HS-5 (cell line): Measurements from ENCODE around the gene PPP1R12A.

Experiments
- DNase-seq: peaks from one replicate; pipeline ENCODE4 v3.0.0-alpha.2; 2012; ENCODE audit warnings: low read depth

PPP1R12A gene

GRCh38 chr12:79935624-79936345, 888 bp upstream of the PPP1R12A start:
- no peak for DNase-seq

- DNase-seq = no peak
Measured at GRCh38 chr12:79934281-79935020, 446 bp downstream of the PPP1R12A start.

GRCh38 chr12:79933532-79934264, 1.2 kb downstream of the PPP1R12A start:
- no peak for DNase-seq

GRCh38 chr12:79933043-79933442, 1.9 kb downstream of the PPP1R12A start:
- no peak for DNase-seq

GRCh38 chr12:79932357-79932756, 2.5 kb downstream of the PPP1R12A start:
- no peak for DNase-seq

- DNase-seq = no peak
Measured at GRCh38 chr12:79929065-79929464, 5.8 kb downstream of the PPP1R12A start.

- DNase-seq = no peak
Measured at GRCh38 chr12:79927772-79928474, 7.0 kb downstream of the PPP1R12A start.

GRCh38 chr12:79926951-79927350, 7.9 kb downstream of the PPP1R12A start:
- no peak for DNase-seq

GRCh38 chr12:79925492-79925891, 9.4 kb downstream of the PPP1R12A start:
- no peak for DNase-seq

GRCh38 chr12:79921786-79922185, 13.1 kb downstream of the PPP1R12A start:
- no peak for DNase-seq

GRCh38 chr12:79920421-79921238, 14.3 kb downstream of the PPP1R12A start:
- no peak for DNase-seq

GRCh38 chr12:79919762-79920161, 15.1 kb downstream of the PPP1R12A start:
- no peak for DNase-seq

GRCh38 chr12:79916826-79917225, 18.1 kb downstream of the PPP1R12A start:
- DNase-seq = no peak

GRCh38 chr12:79911889-79912656, 22.8 kb downstream of the PPP1R12A start:
- DNase-seq = no peak

GRCh38 chr12:79908366-79908765, 26.5 kb downstream of the PPP1R12A start:
- no peak for DNase-seq

GRCh38 chr12:79901506-79901905, 33.4 kb downstream of the PPP1R12A start:
- DNase-seq = no peak

GRCh38 chr12:79900951-79901350, 33.9 kb downstream of the PPP1R12A start:
- DNase-seq = no peak

GRCh38 chr12:79900199-79900598, 34.7 kb downstream of the PPP1R12A start:
- no peak for DNase-seq

- DNase-seq = peak; percentile 99
Measured at GRCh38 chr12:79897617-79898016, 37.3 kb downstream of the PPP1R12A start.

- no peak for DNase-seq
Measured at GRCh38 chr12:79895804-79896203, 39.1 kb downstream of the PPP1R12A start.

- no peak for DNase-seq
Measured at GRCh38 chr12:79895071-79895470, 39.8 kb downstream of the PPP1R12A start.
